Sigmoid colon (tissue), 4 donors: ENCODE results near the gene NR1H3.

Source experiments
- EP300 ChIP-seq, 4 donors: sonication (generic); formaldehyde crosslinking; IDR thresholded peaks; one replicate each; pipeline ENCODE4 v1.6.1; 2017; ENCODE audit warnings: antibody characterized with exemption in 4 of 4
- POLR2A ChIP-seq, 2 donors: fragments of 450-650 bp; IDR thresholded peaks; one replicate each; pipeline ENCODE4 v1.6.1; 2016; ENCODE audit warnings: antibody characterized with exemption in 2 of 2, mild to moderate bottlenecking in 2 of 2, moderate library complexity in 2 of 2
- POLR2AphosphoS5 ChIP-seq, 4 donors: sonication (generic); formaldehyde crosslinking; IDR thresholded peaks; one replicate each; pipeline ENCODE4 v1.6.1; 2017; ENCODE audit warnings: antibody characterized with exemption in 4 of 4
- TF ChIP-seq, protein P1 (sequence below), 4 experiments: fragments of 450-650 bp in 3 of 4; fragments of 200-600 bp in 1 of 4; IDR thresholded peaks; one replicate each; pipeline ENCODE4 v1.5.1; 2016 to 2019; ENCODE audit warnings: antibody characterized with exemption in 4 of 4, mild to moderate bottlenecking in 3 of 4, moderate library complexity in 2 of 4

DNA sequence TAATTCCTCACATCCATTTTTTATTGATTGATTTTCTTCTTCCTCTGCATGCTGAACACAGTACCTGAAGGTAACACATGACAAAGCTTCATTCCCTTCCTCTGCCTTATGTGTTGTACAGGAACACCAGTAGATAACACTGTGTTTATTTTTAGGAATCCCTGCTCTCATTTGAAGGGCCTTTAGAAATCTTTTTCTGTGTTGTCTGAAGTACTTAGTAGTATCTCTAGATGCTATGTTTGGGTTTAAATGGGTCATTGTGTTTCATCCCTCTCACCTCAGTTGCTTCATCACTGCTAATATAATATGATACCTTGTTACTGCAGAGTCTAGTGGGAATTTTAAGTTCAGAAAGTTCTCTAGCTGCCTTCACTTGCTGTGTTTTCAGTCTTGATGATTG, 22.3 kb downstream of the NR1H3 start:
- TF ChIP-seq, protein P1, sequence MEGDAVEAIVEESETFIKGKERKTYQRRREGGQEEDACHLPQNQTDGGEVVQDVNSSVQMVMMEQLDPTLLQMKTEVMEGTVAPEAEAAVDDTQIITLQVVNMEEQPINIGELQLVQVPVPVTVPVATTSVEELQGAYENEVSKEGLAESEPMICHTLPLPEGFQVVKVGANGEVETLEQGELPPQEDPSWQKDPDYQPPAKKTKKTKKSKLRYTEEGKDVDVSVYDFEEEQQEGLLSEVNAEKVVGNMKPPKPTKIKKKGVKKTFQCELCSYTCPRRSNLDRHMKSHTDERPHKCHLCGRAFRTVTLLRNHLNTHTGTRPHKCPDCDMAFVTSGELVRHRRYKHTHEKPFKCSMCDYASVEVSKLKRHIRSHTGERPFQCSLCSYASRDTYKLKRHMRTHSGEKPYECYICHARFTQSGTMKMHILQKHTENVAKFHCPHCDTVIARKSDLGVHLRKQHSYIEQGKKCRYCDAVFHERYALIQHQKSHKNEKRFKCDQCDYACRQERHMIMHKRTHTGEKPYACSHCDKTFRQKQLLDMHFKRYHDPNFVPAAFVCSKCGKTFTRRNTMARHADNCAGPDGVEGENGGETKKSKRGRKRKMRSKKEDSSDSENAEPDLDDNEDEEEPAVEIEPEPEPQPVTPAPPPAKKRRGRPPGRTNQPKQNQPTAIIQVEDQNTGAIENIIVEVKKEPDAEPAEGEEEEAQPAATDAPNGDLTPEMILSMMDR (IDR thresholded peaks at IDR 0.05), result no peak
- TF ChIP-seq POLR2AphosphoS5 (IDR thresholded peaks at IDR 0.05), result no peak
- TF ChIP-seq POLR2A (IDR thresholded peaks at IDR 0.05), result no peak
- TF ChIP-seq EP300 (IDR thresholded peaks at IDR 0.05), result no peak
